Measurements from ENCODE around the gene HOXC11.

DNA sequence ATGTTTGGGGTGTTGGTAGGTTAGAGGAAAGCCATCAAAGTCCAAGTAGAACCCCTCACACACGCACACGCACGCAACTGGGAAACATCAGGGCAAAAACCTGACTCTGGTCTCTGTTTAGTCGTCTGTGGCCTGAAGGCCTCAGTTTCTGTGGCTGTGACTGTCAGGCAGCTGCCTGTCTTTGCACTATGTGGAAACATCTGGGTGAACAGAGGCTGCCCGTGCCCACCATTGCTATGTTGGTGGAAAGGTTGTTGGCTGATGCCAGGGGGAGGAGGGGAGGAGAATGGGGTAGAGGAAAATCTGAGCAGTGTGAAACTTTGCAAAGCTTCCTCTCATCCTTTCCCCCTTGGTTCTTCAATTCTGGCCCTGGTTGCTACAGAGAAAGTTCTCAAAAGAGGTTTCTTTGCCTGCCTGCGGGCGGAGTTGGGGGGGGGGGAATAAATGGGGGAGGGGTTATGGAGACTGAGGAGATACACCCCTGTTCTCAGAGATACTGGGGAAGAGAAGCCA is 19.5 kb downstream of the HOXC11 start:
- TF ChIP-seq, protein P1, sequence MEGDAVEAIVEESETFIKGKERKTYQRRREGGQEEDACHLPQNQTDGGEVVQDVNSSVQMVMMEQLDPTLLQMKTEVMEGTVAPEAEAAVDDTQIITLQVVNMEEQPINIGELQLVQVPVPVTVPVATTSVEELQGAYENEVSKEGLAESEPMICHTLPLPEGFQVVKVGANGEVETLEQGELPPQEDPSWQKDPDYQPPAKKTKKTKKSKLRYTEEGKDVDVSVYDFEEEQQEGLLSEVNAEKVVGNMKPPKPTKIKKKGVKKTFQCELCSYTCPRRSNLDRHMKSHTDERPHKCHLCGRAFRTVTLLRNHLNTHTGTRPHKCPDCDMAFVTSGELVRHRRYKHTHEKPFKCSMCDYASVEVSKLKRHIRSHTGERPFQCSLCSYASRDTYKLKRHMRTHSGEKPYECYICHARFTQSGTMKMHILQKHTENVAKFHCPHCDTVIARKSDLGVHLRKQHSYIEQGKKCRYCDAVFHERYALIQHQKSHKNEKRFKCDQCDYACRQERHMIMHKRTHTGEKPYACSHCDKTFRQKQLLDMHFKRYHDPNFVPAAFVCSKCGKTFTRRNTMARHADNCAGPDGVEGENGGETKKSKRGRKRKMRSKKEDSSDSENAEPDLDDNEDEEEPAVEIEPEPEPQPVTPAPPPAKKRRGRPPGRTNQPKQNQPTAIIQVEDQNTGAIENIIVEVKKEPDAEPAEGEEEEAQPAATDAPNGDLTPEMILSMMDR (IDR thresholded peaks at IDR 0.05): no peak
- TF ChIP-seq EZH2 (IDR thresholded peaks at IDR 0.05; ENCODE audit: borderline replicate concordance, insufficient read depth, low read depth, low read length, poor library complexity, severe bottlenecking): no peak
